ENCODE results near the gene SEL1L.
"Not testable (repeated sequence)": the region's sequence is repeated elsewhere in the genome, so short reads cannot be mapped to it uniquely, and the experiment has no call there.

Gene SEL1L

DNA sequence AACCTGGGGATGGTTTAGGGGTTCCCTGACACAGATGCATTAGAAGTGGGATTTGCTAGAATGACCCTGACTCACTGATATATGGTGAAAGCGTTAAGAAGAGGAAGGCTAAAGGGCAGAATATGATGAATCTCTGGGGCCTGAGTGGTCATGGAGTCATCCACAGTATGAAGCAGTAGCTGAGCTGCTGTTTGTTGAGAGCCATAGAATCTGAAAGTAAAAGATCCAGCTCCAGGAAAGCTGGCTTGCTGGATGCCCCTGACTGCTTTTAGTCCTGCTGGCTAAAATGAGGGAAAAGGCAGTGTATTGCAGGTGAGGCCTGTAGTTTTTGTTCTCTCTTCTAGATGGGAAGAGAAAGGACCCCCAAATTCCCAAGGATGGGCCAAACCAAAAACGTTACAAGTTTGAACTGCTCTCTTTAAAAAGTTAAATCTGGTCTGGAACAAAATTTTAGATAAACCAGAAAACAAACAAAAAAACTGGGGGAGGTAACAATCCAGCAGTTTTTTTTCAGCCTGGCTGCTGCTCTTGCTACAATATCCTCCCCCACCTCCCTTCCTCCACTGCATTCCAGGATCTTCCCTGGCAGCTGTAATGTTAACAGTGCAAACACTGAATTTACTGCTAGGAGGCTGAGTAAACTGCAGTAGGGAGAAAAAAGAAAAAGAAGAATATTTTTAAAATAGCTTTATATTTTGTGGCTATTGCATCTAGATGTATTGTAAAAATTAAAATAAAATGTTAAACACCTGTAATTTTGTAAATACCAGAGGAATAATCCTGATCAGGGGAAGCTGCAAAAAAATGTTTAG lies 16.5 kb downstream of the SEL1L start:
- no peak for TF ChIP-seq CTCF (IDR thresholded peaks at IDR 0.05)
- DNase-seq (ENCODE audit: low spot score), result no peak
- Histone ChIP-seq H3K27ac (no peak overlapping the region), H3K4me3 (no peak overlapping the region)

DNA sequence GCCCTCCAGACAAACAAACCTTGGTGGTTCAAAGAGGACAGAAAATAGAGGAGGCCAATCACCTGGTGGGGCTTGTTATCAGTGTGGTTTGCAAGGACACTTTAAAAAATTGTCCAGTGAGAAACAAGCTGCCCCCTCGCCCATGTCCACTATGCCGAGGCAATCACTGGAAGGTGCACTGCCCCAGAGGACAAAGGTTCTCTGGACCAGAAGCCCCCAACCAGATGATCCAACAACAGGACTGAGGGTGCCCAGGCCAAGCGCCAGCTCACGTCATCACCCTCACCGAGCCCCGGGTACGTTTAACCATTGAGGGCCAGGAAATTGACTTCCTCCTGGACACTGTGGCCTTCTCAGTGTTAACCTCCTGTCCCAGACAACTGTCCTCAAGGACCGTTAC lies 17.7 kb downstream of the SEL1L start:
- not testable (repeated sequence) for DNase-seq (ENCODE audit: low spot score); H3K27ac ChIP-seq; H3K4me3 ChIP-seq

DNA sequence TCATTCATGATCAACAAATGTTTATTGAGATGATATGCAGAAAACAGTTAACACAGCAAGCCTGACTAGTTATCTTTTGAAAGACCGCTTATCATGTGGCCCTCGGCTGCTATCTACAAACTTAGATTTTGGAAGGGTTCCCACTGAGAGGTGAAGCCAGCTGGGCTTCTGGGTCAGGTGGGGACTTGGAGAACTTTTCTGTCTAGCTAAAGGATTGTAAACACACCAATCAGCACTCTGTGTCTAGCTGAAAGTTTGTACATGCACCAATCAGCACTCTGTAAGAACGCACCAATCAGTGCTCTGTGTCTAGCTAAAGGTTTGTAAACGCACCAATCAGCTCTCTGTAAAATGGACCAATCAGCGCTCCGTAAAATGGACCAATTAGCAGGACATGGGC lies 20.8 kb downstream of the SEL1L start:
- not testable (repeated sequence) for H3K27ac ChIP-seq; H3K4me3 ChIP-seq; DNase-seq (ENCODE audit: low spot score)

GRCh38 chr14:81511111-81511904 lies 22.3 kb downstream of the SEL1L start:
- no peak for TF ChIP-seq CTCF (IDR thresholded peaks at IDR 0.05)
- Histone ChIP-seq H3K27ac (no peak overlapping the region), H3K4me3 (no peak overlapping the region)
- DNase-seq (ENCODE audit: low spot score), result no peak

GRCh38 chr14:81509838-81510452 lies 23.7 kb downstream of the SEL1L start:
- Histone ChIP-seq H3K27ac (no peak overlapping the region), H3K4me3 (no peak overlapping the region)
- no peak for TF ChIP-seq CTCF (IDR thresholded peaks at IDR 0.05)
- no peak for DNase-seq (ENCODE audit: low spot score)

DNA sequence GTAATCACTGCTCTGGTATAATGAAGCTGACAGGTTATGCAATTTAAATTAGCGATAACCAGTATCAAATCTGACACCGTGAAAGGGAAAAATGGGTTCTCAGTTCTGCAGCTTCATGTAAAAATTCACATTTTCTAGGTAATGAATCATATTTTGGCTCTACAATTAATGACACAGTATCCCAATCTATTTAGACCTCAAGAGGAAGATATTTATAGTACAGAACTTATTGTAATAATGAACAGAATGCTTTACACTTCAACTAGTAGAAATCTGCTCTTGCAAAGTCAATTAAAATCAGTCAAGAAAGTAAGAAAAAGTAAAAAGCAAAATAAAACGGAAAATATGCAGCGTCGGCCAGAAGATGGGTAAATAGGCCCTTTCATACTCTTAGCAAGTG lies 24.3 kb downstream of the SEL1L start:
- H3K4me3 ChIP-seq, result no peak overlapping the region
- TF ChIP-seq CTCF (IDR thresholded peaks at IDR 0.05), result no peak

DNA sequence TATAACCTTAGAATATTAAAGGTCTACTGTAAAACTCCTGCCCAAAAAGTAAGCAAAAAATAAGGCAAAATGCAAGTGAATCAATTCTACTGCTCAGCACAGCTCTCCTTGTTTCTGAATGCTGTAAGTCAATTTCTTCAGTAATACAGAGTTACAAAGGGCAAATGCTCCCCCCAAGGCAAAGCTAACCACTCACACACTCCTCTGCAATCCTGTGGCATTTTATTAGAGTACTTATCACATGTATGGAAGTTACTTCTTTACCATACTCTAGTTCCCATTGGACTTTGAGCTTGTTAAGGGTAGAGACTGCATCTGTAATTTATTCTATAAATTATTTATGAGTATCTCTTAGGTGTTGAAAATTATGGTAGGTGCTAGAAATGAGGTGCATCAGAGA lies 27.2 kb downstream of the SEL1L start:
- H3K27ac ChIP-seq, result no peak overlapping the region
- DNase-seq (ENCODE audit: low spot score), result no peak
- no peak for TF ChIP-seq CTCF (IDR thresholded peaks at IDR 0.05)

More for the DNA sequence above, 24.3 kb downstream of the SEL1L start:
- no peak overlapping the region for H3K27ac ChIP-seq
- DNase-seq (ENCODE audit: low spot score), result no peak

More for the DNA sequence above, 27.2 kb downstream of the SEL1L start:
- no peak overlapping the region for H3K4me3 ChIP-seq

Data from coronary artery (tissue), 2 donors.